Gastrocnemius medialis (tissue), 4 donors: Measurements from ENCODE around the gene TRIM22. TPM values are rescaled to one million over a fixed set of nuclear protein-coding genes. Genes with fewer than 3 reads are reported as not detected.
"Not testable (repeated sequence)": the region's sequence is repeated elsewhere in the genome, so short reads cannot be mapped to it uniquely, and the experiment has no call there.

Experiments
- ATAC-seq, 2 donors: fragments of 150-250 bp; one replicate each; pipeline ENCODE4 v1.9.1; 2016
- DNase-seq, 2 donors: peaks; one replicate each; pipeline ENCODE4 v3.0.0-alpha.2; 2019
- H3K27ac ChIP-seq, 4 donors: fragments of 200-600 bp; sonication (generic); 1 replicate in 1 of 4; 2 replicates in 3 of 4; pipeline ENCODE4 v1.5.1; 2016 to 2018; ENCODE audit warnings: mild to moderate bottlenecking in 2 of 4, moderate library complexity in 1 of 4
- H3K27me3 ChIP-seq, 3 donors: fragments of 200-600 bp; sonication (generic) in 2 of 3; 1 replicate in 1 of 3; 2 replicates in 2 of 3; pipeline versions ENCODE4 v1.5.1 to v1.6.0; 2016 to 2019; ENCODE audit warnings: mild to moderate bottlenecking in 1 of 3, moderate library complexity in 1 of 3
- H3K36me3 ChIP-seq, 2 donors: fragments of 200-600 bp; sonication (generic) in 1 of 2; one replicate each; pipeline ENCODE4 v1.5.1; 2017 to 2018
- H3K4me1 ChIP-seq, 2 donors: fragments of 200-600 bp; sonication (generic) in 1 of 2; one replicate each; pipeline ENCODE4 v1.5.1; 2016 to 2017; ENCODE audit warnings: mild to moderate bottlenecking in 2 of 2
- H3K4me3 ChIP-seq, 4 donors: fragments of 200-600 bp; sonication (generic) in 3 of 4; 1 replicate in 1 of 4; 2 replicates in 3 of 4; pipeline ENCODE4 v1.5.1; 2016 to 2019; ENCODE audit warnings: mild to moderate bottlenecking in 2 of 4
- H3K9me3 ChIP-seq, 3 donors: fragments of 200-600 bp; sonication (generic) in 2 of 3; 1 replicate in 1 of 3; 2 replicates in 2 of 3; pipeline ENCODE4 v1.5.1; 2016 to 2019
- CTCF ChIP-seq, 5 experiments: fragments of 450-650 bp in 3 of 5; fragments of 200-600 bp in 2 of 5; sonication (generic) in 2 of 5; IDR thresholded peaks in 4 of 5; conservative IDR thresholded peaks in 1 of 5; 1 replicate in 4 of 5; 2 replicates in 1 of 5; pipeline ENCODE4 v1.5.1; 2016 to 2019; ENCODE audit warnings: antibody characterized with exemption in 5 of 5, mild to moderate bottlenecking in 3 of 5, moderate library complexity in 3 of 5
- POLR2A ChIP-seq, 2 donors: fragments of 450-650 bp; IDR thresholded peaks; one replicate each; pipeline ENCODE4 v1.6.1; 2017; ENCODE audit warnings: antibody characterized with exemption in 2 of 2, mild to moderate bottlenecking in 2 of 2, moderate library complexity in 2 of 2
- in situ Hi-C, 4 donors: fragments of 200-750 bp; cut with MboI; loops; one replicate each; pipeline versions ENCODE4 v1.15.0 to v1.8.0; 2017; ENCODE audit warnings: low sequenced_read_pairs in 4 of 4
- intact Hi-C: fragments of 100-400 bp; cut with DNase I; formaldehyde crosslinking; loops from one replicate; pipeline ENCODE4 v1.15.1; 2023; ENCODE audit warnings: low total_unique reads
- total RNA-seq, 4 donors: library from RNA; depleted of rRNA; stranded (reverse); fragments of >200 nt; gene quantifications; one replicate each; pipeline versions ENCODE4 v1.1.0 to v1.2.3, GENCODE V29; 2016

TRIM22 gene
- total RNA-seq, 4 donors from 2014 or later: 5.3 to 15.8 (median 8.8) TPM

DNA sequence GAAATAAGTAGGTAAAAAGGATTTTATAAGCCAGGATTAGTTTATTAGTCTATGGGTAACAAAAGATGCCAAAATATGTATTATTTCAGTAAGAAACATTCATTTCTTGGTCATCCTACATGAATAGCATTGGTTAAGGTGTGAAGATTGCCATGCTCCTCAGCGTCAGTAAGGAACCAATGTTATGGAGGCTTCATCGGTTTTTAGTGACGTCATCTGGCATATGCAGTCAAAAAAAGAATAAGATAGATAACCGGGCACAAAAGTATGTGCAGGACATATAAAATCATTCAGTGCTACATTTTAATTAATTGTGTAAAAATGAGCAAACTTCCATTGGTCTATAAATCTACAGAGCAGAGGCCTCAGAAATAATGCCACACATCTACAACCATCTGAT is 34.1 kb upstream of the TRIM22 start:
- DNase-seq: no peak
- Histone ChIP-seq H3K4me3 (no peak overlapping the region), H3K27me3 (no peaks in the 10 kb centered on the region), H3K36me3 (no peaks in the 10 kb centered on the region), H3K27ac (no peak overlapping the region), H3K9me3 (no peaks in the 10 kb centered on the region), H3K4me1 (no peaks in the 10 kb centered on the region)
- intact Hi-C loops: no loop called here
- no peak for ATAC-seq
- in situ Hi-C loops: no loop called here
- TF ChIP-seq POLR2A (IDR thresholded peaks at IDR 0.05) (no peak), CTCF (IDR thresholded peaks at IDR 0.05 in 4 of 5, conservative IDR thresholded peaks at IDR 0.05 in 1 of 5) (no peak)

DNA sequence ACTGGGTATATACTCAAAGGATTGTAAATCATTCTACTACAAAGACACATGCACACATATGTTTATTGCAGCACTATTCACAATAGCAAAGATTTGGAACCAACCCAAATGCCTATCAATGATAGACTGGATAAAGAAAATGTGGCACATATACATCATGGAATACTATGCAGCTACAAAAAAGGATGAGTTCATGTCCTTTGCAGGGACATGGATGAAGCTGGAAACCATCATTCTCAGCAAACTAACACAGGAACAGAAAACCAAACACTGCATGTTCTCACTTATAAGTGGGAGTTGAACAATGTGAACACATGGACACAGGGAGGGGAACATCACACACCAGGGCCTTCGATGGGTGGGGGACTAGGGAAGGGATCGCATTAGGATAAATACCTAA is 32.6 kb upstream of the TRIM22 start:
- H3K4me3 ChIP-seq, H3K27ac ChIP-seq, intact Hi-C loops, in situ Hi-C loops, H3K9me3 ChIP-seq, H3K36me3 ChIP-seq, DNase-seq, H3K4me1 ChIP-seq, H3K27me3 ChIP-seq, ATAC-seq: not testable (repeated sequence)

DNA sequence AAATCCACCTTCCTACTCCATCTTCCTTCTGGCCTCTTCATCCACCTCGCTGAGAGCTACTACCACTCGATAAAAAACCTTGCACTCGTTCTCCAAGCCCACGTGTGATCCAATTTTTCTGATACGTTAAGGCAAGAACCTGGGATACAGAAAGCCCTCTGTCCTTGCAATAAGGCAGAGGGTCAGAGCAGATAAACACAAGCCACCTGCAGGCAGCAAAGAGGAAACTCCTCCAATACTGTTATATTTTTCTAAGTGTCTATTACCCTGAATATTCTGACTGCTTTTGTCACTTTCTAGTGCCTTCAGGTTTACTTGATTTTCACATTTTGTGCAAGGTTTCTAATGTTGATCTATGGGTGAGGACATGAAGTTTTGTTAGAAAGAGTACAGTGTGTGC is 31.3 kb upstream of the TRIM22 start:
- ATAC-seq (no peak), DNase-seq (no peak)
- no peaks in the 10 kb centered on the region for H3K9me3 ChIP-seq
- no peaks in the 10 kb centered on the region for H3K36me3 ChIP-seq
- no peak overlapping the region for H3K4me3 ChIP-seq
- in situ Hi-C loops: no loop called here
- intact Hi-C loops: no loop called here
- no peaks in the 10 kb centered on the region for H3K4me1 ChIP-seq
- TF ChIP-seq CTCF (IDR thresholded peaks at IDR 0.05 in 4 of 5, conservative IDR thresholded peaks at IDR 0.05 in 1 of 5) (no peak), POLR2A (IDR thresholded peaks at IDR 0.05) (no peak)
- no peak overlapping the region for H3K27ac ChIP-seq
- H3K27me3 ChIP-seq: no peaks in the 10 kb centered on the region

- in situ Hi-C loops: no loop called here
- DNase-seq (no peak), ATAC-seq (no peak)
- TF ChIP-seq POLR2A (IDR thresholded peaks at IDR 0.05) (no peak), CTCF (IDR thresholded peaks at IDR 0.05 in 4 of 5, conservative IDR thresholded peaks at IDR 0.05 in 1 of 5) (no peak)
- Histone ChIP-seq H3K4me3 (no peak overlapping the region), H3K27me3 (no peaks in the 10 kb centered on the region), H3K27ac (no peak overlapping the region), H3K36me3 (no peaks in the 10 kb centered on the region), H3K9me3 (no peaks in the 10 kb centered on the region), H3K4me1 (no peaks in the 10 kb centered on the region)
- intact Hi-C loops: no loop called here
Observed at GRCh38 chr11:5663511-5663910, 26.1 kb upstream of the TRIM22 start.

- no peak for DNase-seq
- in situ Hi-C loops: no loop called here
Observed at GRCh38 chr11:5665051-5665570, 24.5 kb upstream of the TRIM22 start.

More at GRCh38 chr11:5665051-5665570, 24.5 kb upstream of the TRIM22 start:
- TF ChIP-seq CTCF (IDR thresholded peaks at IDR 0.05 in 4 of 5, conservative IDR thresholded peaks at IDR 0.05 in 1 of 5) (no peak), POLR2A (IDR thresholded peaks at IDR 0.05) (no peak)
- intact Hi-C loops: no loop called here
- no peak overlapping the region for H3K4me3 ChIP-seq
- no peak overlapping the region for H3K27ac ChIP-seq
- H3K27me3 ChIP-seq: no peaks in the 10 kb centered on the region
- H3K4me1 ChIP-seq: no peaks in the 10 kb centered on the region
- H3K36me3 ChIP-seq: peaks cover 0 to 4% of the 10 kb centered on the region in 2 donors
- H3K9me3 ChIP-seq: no peaks in the 10 kb centered on the region
- no peak for ATAC-seq
